HUDEP-2 (cell line): ENCODE results near the gene SLCO2A1.

Experiments used
- DNase-seq, 76 experiments: peaks; one replicate each; lab custom pipeline; 2025; ENCODE audit not compliant: unreplicated experiment in 76 of 76; lab: John Stamatoyannopoulos, UW

SLCO2A1 gene

GRCh38 chr3:134061401-134061800, 31.7 kb upstream of the SLCO2A1 start:
- no peak for DNase-seq

- DNase-seq = no peak
Observed at GRCh38 chr3:134060561-134061385, 31.0 kb upstream of the SLCO2A1 start.

GRCh38 chr3:134059671-134060560, 30.2 kb upstream of the SLCO2A1 start:
- no peak for DNase-seq

GRCh38 chr3:134059035-134059601, 29.4 kb upstream of the SLCO2A1 start:
- DNase-seq = no peak

- no peak for DNase-seq
Observed at GRCh38 chr3:134057654-134058110, 28.0 kb upstream of the SLCO2A1 start.

- no peak for DNase-seq
Observed at GRCh38 chr3:134057006-134057653, 27.4 kb upstream of the SLCO2A1 start.

- peak in 6 of 76 experiments; percentile 10 to 44 (median 28) for DNase-seq
Observed at GRCh38 chr3:134056464-134056891, 26.8 kb upstream of the SLCO2A1 start.

- no peak for DNase-seq
Observed at GRCh38 chr3:134055661-134056060, 25.9 kb upstream of the SLCO2A1 start.

- no peak for DNase-seq
Observed at GRCh38 chr3:134054881-134055280, 25.2 kb upstream of the SLCO2A1 start.

GRCh38 chr3:134054231-134054630, 24.5 kb upstream of the SLCO2A1 start:
- DNase-seq = no peak

GRCh38 chr3:134052370-134052769, 22.6 kb upstream of the SLCO2A1 start:
- DNase-seq = no peak

- DNase-seq = no peak
Observed at GRCh38 chr3:134049676-134050075, 20.0 kb upstream of the SLCO2A1 start.

GRCh38 chr3:134048278-134048996, 18.7 kb upstream of the SLCO2A1 start:
- no peak for DNase-seq

- DNase-seq = no peak
Observed at GRCh38 chr3:134044459-134044858, 14.7 kb upstream of the SLCO2A1 start.

- DNase-seq = no peak
Observed at GRCh38 chr3:134040066-134040465, 10.3 kb upstream of the SLCO2A1 start.

- DNase-seq = peak in 5 of 76 experiments; percentile 4 to 18 (median 12)
Observed at GRCh38 chr3:134039161-134039862, 9.6 kb upstream of the SLCO2A1 start.

- no peak for DNase-seq
Observed at GRCh38 chr3:134038716-134039115, 9.0 kb upstream of the SLCO2A1 start.

- DNase-seq = no peak
Observed at GRCh38 chr3:134038071-134038491, 8.4 kb upstream of the SLCO2A1 start.

- DNase-seq = no peak
Observed at GRCh38 chr3:134037168-134037567, 7.4 kb upstream of the SLCO2A1 start.
